GM13976 (cell line): Measurements from ENCODE around the gene BIN1.

ENCODE experiments used
- DNase-seq: peaks from one replicate; pipeline ENCODE4 v3.0.0; 2012; ENCODE audit warnings: low spot score
- in situ Hi-C: fragments of 300-500 bp; cut with MboI; formaldehyde crosslinking; loops from one replicate; pipeline ENCODE4 v1.12.0; 2022; ENCODE audit warnings: low sequenced_read_pairs, mixed read lengths, inconsistent platforms; ENCODE audit not compliant: unreplicated experiment
- TF ChIP-seq, protein P1 (sequence below): IDR thresholded peaks from 2 replicates; pipeline ENCODE4 v1.5.1; 2012; ENCODE audit warnings: borderline replicate concordance, mild to moderate bottlenecking; ENCODE audit not compliant: insufficient read depth; ENCODE audit errors: extremely low read depth, missing control alignments, control extremely low read depth

The BIN1 gene

DNA sequence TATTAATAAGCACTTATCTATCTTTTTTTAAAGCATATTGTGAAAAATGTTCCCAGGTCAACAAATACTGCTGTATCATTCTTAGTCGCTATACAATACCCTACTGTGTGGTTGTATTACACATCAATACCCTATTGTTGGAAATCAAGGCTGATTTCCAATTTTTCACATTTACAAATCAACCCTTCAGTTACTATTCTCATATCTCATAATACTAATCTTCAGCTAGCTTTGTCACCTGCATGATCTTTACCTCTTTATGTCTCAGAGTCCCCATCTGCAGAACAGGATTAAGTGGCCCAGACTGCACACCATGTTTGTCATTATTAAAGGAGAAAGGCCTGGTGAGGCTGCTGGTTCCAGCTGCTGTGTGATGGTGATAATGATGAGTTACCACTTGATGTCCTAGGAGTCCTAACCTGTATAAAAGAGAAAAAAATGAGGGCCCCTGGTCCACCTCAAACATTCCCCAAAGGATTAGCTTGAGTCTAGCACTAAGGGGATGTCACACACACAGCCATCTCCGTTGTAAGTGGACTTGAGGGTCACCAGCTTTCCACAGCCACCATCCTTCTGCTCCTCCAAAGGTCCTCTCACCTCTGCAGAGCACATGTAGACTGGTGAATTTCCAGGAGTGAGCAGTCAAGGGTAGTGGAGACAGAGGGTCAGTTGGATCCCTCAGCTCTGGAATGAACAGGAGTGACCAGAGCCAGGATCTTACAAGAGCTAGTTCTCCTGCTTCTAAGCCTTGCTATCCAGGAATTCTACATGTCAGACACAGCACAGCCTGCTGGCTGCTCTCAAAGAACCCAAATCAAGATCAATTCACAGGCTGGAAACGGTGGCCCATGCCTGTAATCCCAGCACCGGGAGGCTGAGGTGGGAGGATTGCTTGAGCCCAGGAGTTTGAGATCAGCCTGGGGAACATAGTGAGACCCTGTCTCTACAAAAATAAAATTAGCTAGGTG, 36.0 kb upstream of the BIN1 start:
- TF ChIP-seq, protein P1, sequence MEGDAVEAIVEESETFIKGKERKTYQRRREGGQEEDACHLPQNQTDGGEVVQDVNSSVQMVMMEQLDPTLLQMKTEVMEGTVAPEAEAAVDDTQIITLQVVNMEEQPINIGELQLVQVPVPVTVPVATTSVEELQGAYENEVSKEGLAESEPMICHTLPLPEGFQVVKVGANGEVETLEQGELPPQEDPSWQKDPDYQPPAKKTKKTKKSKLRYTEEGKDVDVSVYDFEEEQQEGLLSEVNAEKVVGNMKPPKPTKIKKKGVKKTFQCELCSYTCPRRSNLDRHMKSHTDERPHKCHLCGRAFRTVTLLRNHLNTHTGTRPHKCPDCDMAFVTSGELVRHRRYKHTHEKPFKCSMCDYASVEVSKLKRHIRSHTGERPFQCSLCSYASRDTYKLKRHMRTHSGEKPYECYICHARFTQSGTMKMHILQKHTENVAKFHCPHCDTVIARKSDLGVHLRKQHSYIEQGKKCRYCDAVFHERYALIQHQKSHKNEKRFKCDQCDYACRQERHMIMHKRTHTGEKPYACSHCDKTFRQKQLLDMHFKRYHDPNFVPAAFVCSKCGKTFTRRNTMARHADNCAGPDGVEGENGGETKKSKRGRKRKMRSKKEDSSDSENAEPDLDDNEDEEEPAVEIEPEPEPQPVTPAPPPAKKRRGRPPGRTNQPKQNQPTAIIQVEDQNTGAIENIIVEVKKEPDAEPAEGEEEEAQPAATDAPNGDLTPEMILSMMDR, result no peak
- in situ Hi-C loops, result no loop called here
- DNase-seq, result no peak

DNA sequence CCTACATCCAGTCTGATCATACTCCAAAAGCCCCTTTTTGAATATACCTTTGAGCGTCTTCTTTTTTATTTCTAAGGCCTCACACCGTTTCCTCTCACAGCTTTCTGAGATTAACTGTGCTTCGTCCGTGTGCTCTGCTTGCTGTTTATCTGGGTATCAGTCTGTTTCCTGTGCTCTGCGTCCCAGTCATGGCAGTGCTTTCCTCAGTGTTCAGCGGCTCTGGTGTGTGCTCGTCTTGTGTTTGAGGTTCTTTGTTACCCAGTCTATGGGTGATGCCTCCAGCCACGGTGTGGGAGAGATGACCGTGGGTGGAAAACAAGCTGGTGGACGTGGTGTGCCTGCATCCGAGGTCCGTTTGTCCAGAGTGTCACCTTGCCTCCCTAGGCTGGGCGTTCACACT, 33.6 kb upstream of the BIN1 start:
- DNase-seq, result no peak
- in situ Hi-C loops, result no loop called here
- TF ChIP-seq, protein P1, result no peak

DNA sequence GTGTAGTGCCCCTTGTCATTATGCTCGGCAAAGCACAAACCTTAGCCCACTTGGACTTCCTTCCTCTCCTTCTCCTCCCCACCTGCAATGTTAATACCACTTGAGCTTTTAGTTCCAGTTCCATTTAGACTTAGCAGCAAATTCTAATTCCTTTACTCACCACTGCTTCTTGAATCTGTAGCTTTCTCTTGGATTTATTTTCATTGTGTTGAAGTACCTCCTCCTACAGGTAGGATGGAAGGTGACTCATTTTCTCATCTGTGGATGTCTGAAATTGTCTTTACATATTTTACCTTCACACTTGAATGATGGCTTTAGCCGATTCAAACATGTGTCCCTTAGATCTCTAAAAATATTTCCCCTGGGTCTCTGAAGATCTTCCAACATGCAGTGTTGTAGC, 32.8 kb upstream of the BIN1 start:
- TF ChIP-seq, protein P1, result no peak
- in situ Hi-C loops, result no loop called here
- DNase-seq, result no peak

DNA sequence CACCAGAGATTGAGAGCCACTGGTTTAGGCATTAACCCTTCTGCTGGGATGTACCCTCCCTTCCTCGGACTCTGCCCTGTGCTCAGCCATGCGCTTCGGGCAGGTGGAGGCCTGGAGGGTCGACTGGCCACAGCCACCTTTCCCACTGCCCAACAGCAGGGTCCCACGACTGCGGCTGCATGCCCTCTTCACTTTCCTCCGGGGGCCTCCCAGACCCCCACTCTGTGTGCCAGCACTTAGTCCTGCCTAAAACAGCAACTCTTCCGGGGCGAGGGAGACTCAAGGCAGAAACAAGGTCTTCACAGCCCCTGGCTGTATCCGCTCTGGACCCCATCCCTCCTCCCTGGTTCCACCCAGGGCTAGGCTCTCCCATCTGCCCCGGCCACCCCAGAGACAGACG, 31.3 kb upstream of the BIN1 start:
- TF ChIP-seq, protein P1, result no peak
- no peak for DNase-seq
- in situ Hi-C loops, result no loop called here

DNA sequence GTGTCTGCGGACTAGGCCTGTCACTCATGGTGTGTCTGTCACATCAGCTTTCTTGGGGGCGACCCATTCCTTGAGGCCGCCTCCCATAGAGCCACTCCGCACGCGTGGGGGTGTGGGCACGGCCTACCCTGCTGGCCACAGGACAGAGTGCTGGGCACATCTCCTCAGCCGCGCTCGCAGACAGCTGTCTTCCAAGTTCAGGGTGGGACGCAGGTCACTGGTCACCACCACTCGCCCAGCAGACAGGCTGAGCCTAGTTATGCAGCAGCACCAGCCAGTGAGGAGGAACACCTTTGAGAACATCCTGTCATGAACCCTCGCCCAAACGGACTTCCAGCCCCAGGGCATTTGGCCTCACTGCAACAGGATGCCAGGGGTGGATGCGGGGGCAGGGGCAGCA, 30.8 kb upstream of the BIN1 start:
- in situ Hi-C loops, result no loop called here
- no peak for DNase-seq

DNA sequence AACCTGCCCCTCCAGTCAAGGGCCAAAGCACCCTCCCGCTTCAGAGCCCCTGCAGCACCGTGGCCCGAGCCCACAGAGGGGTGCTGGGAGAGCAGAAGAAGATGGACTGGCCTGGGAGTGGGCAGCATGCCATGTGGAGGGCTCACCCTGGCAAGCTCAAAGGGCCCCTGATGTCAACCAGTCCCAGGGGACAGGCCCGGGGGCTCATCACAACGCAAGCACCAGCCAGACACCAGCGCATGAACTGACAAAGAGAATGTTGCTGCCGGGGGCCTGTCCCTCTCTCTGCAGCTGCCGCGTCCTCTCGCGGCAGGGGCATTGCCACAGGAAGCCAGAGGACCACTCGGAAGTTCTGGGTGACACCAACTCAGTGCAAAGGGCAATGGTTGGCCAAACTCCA, 30.3 kb upstream of the BIN1 start:
- in situ Hi-C loops, result no loop called here
- no peak for DNase-seq
- TF ChIP-seq, protein P1, result no peak

More for the DNA sequence above, 30.8 kb upstream of the BIN1 start:
- TF ChIP-seq, protein P1, result no peak
